H1 (cell line): ENCODE data around the gene MKNK2. TPM values are rescaled to one million over a fixed set of nuclear protein-coding genes. Genes with fewer than 3 reads are reported as not detected.

Experiments used
- CTCF ChIA-PET: fragments of 300-600 bp; sonication (Branson Sonifier 250); formaldehyde crosslinking; loops from one replicate; lab custom pipeline; 2021; ENCODE audit not compliant: partially characterized antibody; lab: Charles Lee
- POLR2A ChIA-PET: fragments of 300-600 bp; sonication (Branson Sonifier 250); formaldehyde crosslinking; loops from one replicate; lab custom pipeline; 2021; ENCODE audit warnings: inconsistent platforms; ENCODE audit not compliant: partially characterized antibody; lab: Charles Lee
- DNase-seq, 2 experiments: peaks; one replicate each; pipeline versions ENCODE4 v3.0.0 to v3.0.0-alpha.2; 2010 to 2022; ENCODE audit warnings: low spot score in 2 of 2, low read depth in 1 of 2, mixed read lengths in 1 of 2
- FAIRE-seq: peaks from 2 replicates; lab custom pipeline; 2011; peaks lifted over from hg19 to GRCh38; lab: Jason Lieb, UNC
- H2AFZ ChIP-seq: 2 replicates; pipeline ENCODE4 v1.8.1; 2012; ENCODE audit warnings: low read length, inconsistent platforms
- H2AK5ac ChIP-seq: 2 replicates; pipeline ENCODE4 v1.6.1; 2013; ENCODE audit warnings: low read depth, low read length
- H2BK120ac ChIP-seq: replicated peaks from 2 replicates; pipeline ENCODE3; 2013; ENCODE audit warnings: low read depth, low read length, inconsistent platforms
- H2BK12ac ChIP-seq: 2 replicates; pipeline ENCODE4 v1.6.1; 2013; ENCODE audit warnings: low read depth, low read length
- H2BK15ac ChIP-seq: 2 replicates; pipeline ENCODE4 v1.6.1; 2013; ENCODE audit warnings: low read length
- H2BK20ac ChIP-seq: 2 replicates; pipeline ENCODE4 v1.6.1; 2013; ENCODE audit warnings: low read length
- H2BK5ac ChIP-seq: 2 replicates; pipeline ENCODE4 v1.6.1; 2013; ENCODE audit warnings: low read depth, low read length
- H3K14ac ChIP-seq: 2 replicates; pipeline ENCODE4 v1.6.1; 2013; ENCODE audit warnings: inconsistent platforms; ENCODE audit not compliant: insufficient read length
- H3K18ac ChIP-seq: 2 replicates; pipeline ENCODE4 v1.6.1; 2013; ENCODE audit warnings: low read length; ENCODE audit errors: extremely low read depth
- H3K23ac ChIP-seq: 2 replicates; pipeline ENCODE4 v1.6.1; 2013; ENCODE audit warnings: inconsistent platforms; ENCODE audit not compliant: insufficient read length
- H3K23me2 ChIP-seq: 2 replicates; pipeline ENCODE4 v1.6.1; 2013; ENCODE audit warnings: low read depth, low read length
- H3K27ac ChIP-seq: 2 replicates; pipeline ENCODE4 v1.6.1; 2011; ENCODE audit warnings: low read depth, low read length, inconsistent platforms
- H3K27me3 ChIP-seq, 4 experiments: replicated peaks in 1 of 4; 1 replicate in 1 of 4; 2 replicates in 3 of 4; pipeline versions ENCODE4 v1.6.1 to v1.8.1; 2011 to 2013; ENCODE audit warnings: low read length in 3 of 4, mild to moderate bottlenecking in 3 of 4, inconsistent platforms in 2 of 4, mixed read lengths in 2 of 4, moderate library complexity in 1 of 4; ENCODE audit not compliant: control insufficient read depth in 3 of 4, insufficient read depth in 3 of 4; ENCODE audit errors: extremely low read depth in 1 of 4
- H3K36me3 ChIP-seq, 4 experiments: 2 replicates each; pipeline versions ENCODE4 v1.6.1 to v1.8.1; 2011 to 2013; ENCODE audit warnings: mild to moderate bottlenecking in 4 of 4, low read length in 3 of 4, moderate library complexity in 2 of 4, control low read depth in 1 of 4, inconsistent platforms in 1 of 4; ENCODE audit not compliant: insufficient read depth in 4 of 4, control insufficient read depth in 2 of 4
- H3K4ac ChIP-seq: replicated peaks from 2 replicates; pipeline ENCODE3; 2013; ENCODE audit warnings: low read length, low read depth, mixed read lengths, inconsistent platforms; ENCODE audit not compliant: insufficient read length
- H3K4me1 ChIP-seq, 4 experiments: replicated peaks in 1 of 4; 1 replicate in 1 of 4; 2 replicates in 3 of 4; pipeline versions ENCODE4 v1.6.1 to v1.8.1; 2011 to 2013; ENCODE audit warnings: low read length in 3 of 4, inconsistent platforms in 2 of 4, mixed read lengths in 1 of 4; ENCODE audit not compliant: insufficient read depth in 4 of 4, control insufficient read depth in 3 of 4
- H3K4me2 ChIP-seq, 2 experiments: 2 replicates each; pipeline versions ENCODE4 v1.6.1 to v1.8.1; 2011 to 2013; ENCODE audit warnings: low read depth in 2 of 2, low read length in 2 of 2, control low read depth in 1 of 2, inconsistent platforms in 1 of 2, mild to moderate bottlenecking in 1 of 2; ENCODE audit not compliant: insufficient read depth in 1 of 2
- H3K4me3 ChIP-seq, 4 experiments: fragments of 200-600, 300-600 bp in 1 of 4; sonication (generic), shearing (Covaris generic), sonication (Bioruptor Twin) in 1 of 4; 2 replicates each; pipeline versions ENCODE4 v1.5.1 to v1.8.1; 2011 to 2016; ENCODE audit warnings: low read length in 4 of 4, low read depth in 3 of 4, control low read depth in 2 of 4, inconsistent platforms in 2 of 4, mild to moderate bottlenecking in 2 of 4, mixed read lengths in 1 of 4, moderate library complexity in 1 of 4; ENCODE audit not compliant: insufficient read depth in 2 of 4; ENCODE audit errors: extremely low read depth in 1 of 4
- H3K56ac ChIP-seq: replicated peaks from 2 replicates; pipeline ENCODE3; 2013; ENCODE audit warnings: low read depth, mild to moderate bottlenecking, mixed read lengths, low read length, inconsistent platforms; ENCODE audit not compliant: insufficient read length
- H3K79me1 ChIP-seq: 2 replicates; pipeline ENCODE4 v1.6.1; 2013; ENCODE audit warnings: low read depth, low read length, control low read depth
- H3K79me2 ChIP-seq, 2 experiments: 2 replicates each; pipeline versions ENCODE4 v1.6.1 to v1.8.1; 2012 to 2013; ENCODE audit warnings: low read length in 2 of 2, mild to moderate bottlenecking in 2 of 2, inconsistent platforms in 1 of 2; ENCODE audit not compliant: insufficient read depth in 2 of 2, control insufficient read depth in 1 of 2
- H3K9ac ChIP-seq, 4 experiments: replicated peaks in 1 of 4; 1 replicate in 1 of 4; 2 replicates in 3 of 4; pipeline versions ENCODE4 v1.6.1 to v1.8.1; 2011 to 2013; ENCODE audit warnings: low read depth in 3 of 4, low read length in 3 of 4, control low read depth in 2 of 4, mild to moderate bottlenecking in 2 of 4, moderate library complexity in 2 of 4, inconsistent platforms in 1 of 4; ENCODE audit errors: extremely low read depth in 1 of 4
- H3K9me3 ChIP-seq, 2 experiments: 2 replicates each; pipeline versions ENCODE4 v1.6.1 to v1.8.1; 2012 to 2013; ENCODE audit warnings: mild to moderate bottlenecking in 2 of 2, moderate library complexity in 2 of 2, control low read depth in 1 of 2, inconsistent platforms in 1 of 2, low read depth in 1 of 2, low read length in 1 of 2, mixed read lengths in 1 of 2; ENCODE audit not compliant: insufficient read depth in 2 of 2
- H4K20me1 ChIP-seq, 2 experiments: replicated peaks in 1 of 2; 2 replicates each; pipeline versions ENCODE3 to v1.8.1; 2011 to 2013; ENCODE audit warnings: inconsistent platforms in 2 of 2, low read length in 2 of 2, mild to moderate bottlenecking in 1 of 2; ENCODE audit not compliant: insufficient read depth in 2 of 2, control insufficient read depth in 1 of 2
- H4K5ac ChIP-seq: 2 replicates; pipeline ENCODE4 v1.6.1; 2013; ENCODE audit warnings: low read length, low read depth, mixed read lengths, inconsistent platforms; ENCODE audit not compliant: insufficient read length
- H4K8ac ChIP-seq: 2 replicates; pipeline ENCODE4 v1.8.0; 2013; ENCODE audit warnings: mild to moderate bottlenecking, moderate library complexity, low read length, inconsistent platforms; ENCODE audit not compliant: insufficient read depth; ENCODE audit errors: extremely low read depth
- H4K91ac ChIP-seq: replicated peaks from 2 replicates; pipeline ENCODE3; 2013; ENCODE audit warnings: low read length, mixed read lengths, inconsistent platforms; ENCODE audit not compliant: insufficient read length
- ASH2L ChIP-seq: fragments of 200-600, 300-600 bp; sonication (generic); IDR thresholded peaks from one replicate; pipeline ENCODE4 v1.7.1; 2017; ENCODE audit warnings: low read length
- BACH1 ChIP-seq: IDR thresholded peaks from 2 replicates; pipeline ENCODE4 v1.6.1; 2012; ENCODE audit warnings: low read length, improper control_type of control experiment
- CHD2 ChIP-seq: IDR thresholded peaks from 2 replicates; pipeline ENCODE4 v1.6.1; 2012; ENCODE audit warnings: low read length, improper control_type of control experiment
- CREB1 ChIP-seq: IDR thresholded peaks from 2 replicates; pipeline ENCODE4 v1.6.1; 2012; ENCODE audit warnings: inconsistent platforms
- KDM4A ChIP-seq: IDR thresholded peaks from one replicate; pipeline ENCODE4 v1.7.1; 2012; ENCODE audit warnings: low read depth, mild to moderate bottlenecking, moderate library complexity, low read length, inconsistent platforms; ENCODE audit not compliant: severe bottlenecking
- RFX5 ChIP-seq: IDR thresholded peaks from 2 replicates; pipeline ENCODE4 v1.6.1; 2011; ENCODE audit warnings: low read depth, low read length, improper control_type of control experiment, borderline replicate concordance
- SIN3A ChIP-seq, 2 experiments: IDR thresholded peaks in 1 of 2; conservative IDR thresholded peaks in 1 of 2; 2 replicates each; pipeline ENCODE4 v1.6.1; 2011 to 2012; ENCODE audit warnings: low read length in 2 of 2, improper control_type of control experiment in 1 of 2, low read depth in 1 of 2, mild to moderate bottlenecking in 1 of 2
- SUZ12 ChIP-seq: fragments of 200-600 bp; sonication (generic); IDR thresholded peaks from 2 replicates; pipeline ENCODE4 v1.6.1; 2012; ENCODE audit warnings: mild to moderate bottlenecking, inconsistent platforms, low read length, moderate library complexity, mixed read lengths
- TAF1 ChIP-seq: IDR thresholded peaks from 2 replicates; pipeline ENCODE4 v1.6.1; 2011; ENCODE audit warnings: mild to moderate bottlenecking, low read depth, low read length
- TCF12 ChIP-seq: IDR thresholded peaks from 2 replicates; pipeline ENCODE4 v1.6.1; 2011; ENCODE audit warnings: low read depth, mild to moderate bottlenecking, low read length
- WGBS, 2 experiments: shearing (Covaris generic) in 1 of 2; methylation state at CpG; one replicate each; pipeline versions ENCODE4 v1.1.6 to v1.1.7; 2013 to 2015; ENCODE audit warnings: low lambda C conversion rate in 2 of 2, mixed read lengths in 2 of 2, inconsistent platforms in 1 of 2, low coverage in 1 of 2, missing lambda C conversion rate in 1 of 2; ENCODE audit not compliant: insufficient replicate concordance in 2 of 2, insufficient coverage in 1 of 2, insufficient read length in 1 of 2; ENCODE audit errors: extremely low coverage in 1 of 2, missing lambda C conversion rate in 1 of 2; 5-methylcytosine and 5-hydroxymethylcytosine counted together
- polyA plus RNA-seq, 7 experiments: library from polyadenylated mRNA; depleted of rRNA in 3 of 7; stranded (reverse) in 5 of 7; unstranded in 2 of 7; fragments of >200 nt in 5 of 7; fragments of 200-250 nt in 2 of 7; gene quantifications; 1 replicate in 5 of 7; 2 replicates in 1 of 7; 4 replicates in 1 of 7; pipeline versions ENCODE4 v1.2.1 to v1.2.3, GENCODE V29; 2011 to 2013; ENCODE audit warnings: missing spikeins in 2 of 7, mixed read lengths in 2 of 7
- total RNA-seq: library from RNA; stranded (reverse); fragmentation: NEBNext Ultra II Directional; extraction: Animal tissue kit (Norgen Biotek cat#: 25700); gene quantifications from 2 replicates; pipeline ENCODE4 v1.2.1, GENCODE V29; 2021
- TF ChIP-seq, protein P1 (sequence below), 3 experiments: IDR thresholded peaks; 1 replicate in 2 of 3; 2 replicates in 1 of 3; pipeline versions ENCODE4 v1.5.1 to v1.6.1; 2011; ENCODE audit warnings: low read length in 3 of 3, mild to moderate bottlenecking in 3 of 3, inconsistent platforms in 2 of 3, low read depth in 1 of 3, moderate library complexity in 1 of 3; ENCODE audit not compliant: insufficient read depth in 1 of 3; ENCODE audit errors: control extremely low read depth in 1 of 3

The MKNK2 gene
- total and polyA plus RNA-seq, 2 of the 8 experiments (the other 6 are each of a cell fraction or from before 2014, with no cell fraction given): 163 to 166 TPM

DNA sequence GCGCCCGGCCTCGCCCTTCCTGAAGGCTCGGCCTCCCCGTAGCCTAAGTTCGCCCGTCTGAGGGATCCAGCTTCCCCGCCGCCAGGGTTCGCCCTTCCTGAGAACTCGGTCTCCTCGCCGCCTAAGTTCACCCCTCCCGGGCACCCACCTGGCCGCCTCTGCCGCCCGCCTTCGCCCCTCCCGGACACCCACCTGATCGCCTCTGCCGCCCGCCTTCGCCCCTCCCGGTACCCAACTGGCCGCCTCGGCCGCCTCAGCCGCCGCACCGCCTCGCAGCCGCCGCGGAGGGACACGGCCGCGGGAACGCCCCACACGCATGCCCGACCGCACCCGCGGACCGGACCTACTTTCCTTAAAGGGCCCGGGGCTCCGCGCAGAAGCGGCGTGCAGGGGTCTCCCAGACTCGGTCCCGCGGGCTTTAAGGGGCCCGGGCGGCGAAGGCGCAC, 45.0 kb upstream of the MKNK2 start, which contains the start of gene MOB3A:
Gene MOB3A, minus strand, starts transcription at position 293 of the 446 bp plus-strand sequence. CDS start 17,766 bp downstream, outside the sequence.
- H3K4me1 ChIP-seq: peaks cover 0 to 3% (median 1%) of the 10 kb centered on the region in 4 experiments; a peak in 4 of 7 replicates
- H2BK12ac ChIP-seq: no peak within 1 kb of the TSS
- H3K14ac ChIP-seq: no peak within 1 kb of the TSS
- peak within 1 kb of the TSS; percentile 91 for H4K8ac ChIP-seq
- no peak within 1 kb of the TSS for H2BK120ac ChIP-seq
- H3K79me2 ChIP-seq: no peaks in the 10 kb centered on the region
- H4K5ac ChIP-seq: peak within 1 kb of the TSS; percentile 58
- H4K20me1 ChIP-seq: peaks cover 4 to 12% of the 10 kb centered on the region in 2 experiments
- no peak within 1 kb of the TSS for H2BK5ac ChIP-seq
- POLR2A ChIA-PET: interaction anchor here (0.7 to 1.4 kb wide), 3 partner anchors 44 to 61 kb away, joined by 3 to 5 read pairs (median 3); no protein-coding TSS in a partner anchor
- FAIRE-seq (no peak), DNase-seq (no peak)
- no peak within 1 kb of the TSS for H2AK5ac ChIP-seq
- no peak within 1 kb of the TSS; the same call in 1 of the 2 replicates for H3K27ac ChIP-seq
- H4K91ac ChIP-seq: no peak within 1 kb of the TSS
- H3K23ac ChIP-seq: no peak within 1 kb of the TSS
- H2BK15ac ChIP-seq: no peak within 1 kb of the TSS
- H3K27me3 ChIP-seq: no peaks in the 10 kb centered on the region
- H3K9me3 ChIP-seq: no peaks in the 10 kb centered on the region
- H3K9ac ChIP-seq: peak within 1 kb of the TSS in 3 of 4 experiments; percentile 25 to 74 (median 28); a peak in 3 of 7 replicates
- WGBS, 2 experiments: 4% methylated on average over 55 of the region's 56 CpGs; no CpG with 5 or more reads in 1 of the 2 experiments
- H2AFZ ChIP-seq: peak within 1 kb of the TSS; percentile 82; the same call in 1 of the 2 replicates
- no peak within 1 kb of the TSS for H2BK20ac ChIP-seq
- H3K4me2 ChIP-seq: peak within 1 kb of the TSS; percentile 53 to 95
- peaks cover 4 to 12% (median 10%) of the 10 kb centered on the region in 4 experiments for H3K36me3 ChIP-seq
- H3K23me2 ChIP-seq: peaks cover 6% of the 10 kb centered on the region; the same call in 1 of the 2 replicates
- CTCF ChIA-PET: interaction anchor here (1.0 to 1.3 kb wide), 5 partner anchors 9 to 50 kb away, joined by 3 to 5 read pairs (median 3); no protein-coding TSS in a partner anchor
- no peak within 1 kb of the TSS for H3K4ac ChIP-seq
- H3K79me1 ChIP-seq: no peaks in the 10 kb centered on the region
- no peak within 1 kb of the TSS for H3K56ac ChIP-seq
- peak within 1 kb of the TSS; percentile 42 to 85 (median 51) for H3K4me3 ChIP-seq
- peak within 1 kb of the TSS; percentile 78 for H3K18ac ChIP-seq
- TF ChIP-seq BACH1: no peak
- no peak for TF ChIP-seq SUZ12
- TF ChIP-seq TAF1: peak; percentile 74
- TF ChIP-seq ASH2L: peak; percentile 49
- TF ChIP-seq, protein P1, sequence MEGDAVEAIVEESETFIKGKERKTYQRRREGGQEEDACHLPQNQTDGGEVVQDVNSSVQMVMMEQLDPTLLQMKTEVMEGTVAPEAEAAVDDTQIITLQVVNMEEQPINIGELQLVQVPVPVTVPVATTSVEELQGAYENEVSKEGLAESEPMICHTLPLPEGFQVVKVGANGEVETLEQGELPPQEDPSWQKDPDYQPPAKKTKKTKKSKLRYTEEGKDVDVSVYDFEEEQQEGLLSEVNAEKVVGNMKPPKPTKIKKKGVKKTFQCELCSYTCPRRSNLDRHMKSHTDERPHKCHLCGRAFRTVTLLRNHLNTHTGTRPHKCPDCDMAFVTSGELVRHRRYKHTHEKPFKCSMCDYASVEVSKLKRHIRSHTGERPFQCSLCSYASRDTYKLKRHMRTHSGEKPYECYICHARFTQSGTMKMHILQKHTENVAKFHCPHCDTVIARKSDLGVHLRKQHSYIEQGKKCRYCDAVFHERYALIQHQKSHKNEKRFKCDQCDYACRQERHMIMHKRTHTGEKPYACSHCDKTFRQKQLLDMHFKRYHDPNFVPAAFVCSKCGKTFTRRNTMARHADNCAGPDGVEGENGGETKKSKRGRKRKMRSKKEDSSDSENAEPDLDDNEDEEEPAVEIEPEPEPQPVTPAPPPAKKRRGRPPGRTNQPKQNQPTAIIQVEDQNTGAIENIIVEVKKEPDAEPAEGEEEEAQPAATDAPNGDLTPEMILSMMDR (IDR thresholded peaks at IDR 0.05; ENCODE audit: control extremely low read depth in 1 of 3, insufficient read depth in 1 of 3, low read depth in 1 of 3, low read length in 3 of 3): peak in 2 of 3 experiments; percentile 40 to 63; a peak in 3 of 4 replicates
- TF ChIP-seq SIN3A (conservative IDR thresholded peaks at IDR 0.05 in 1 of 2, IDR thresholded peaks at IDR 0.05 in 1 of 2; ENCODE audit: low read depth in 1 of 2, low read length in 2 of 2): peak in 1 of 2 experiments; percentile 74; a peak in 1 of 4 replicates
- TF ChIP-seq CREB1: peak; percentile 57
- TF ChIP-seq KDM4A: peak; percentile 65
- no peak for TF ChIP-seq TCF12
- peak; percentile 88 for TF ChIP-seq CHD2
- no peak for TF ChIP-seq RFX5
